ENCODE measurements around the gene RPRD1A. TPM values are rescaled to one million over a fixed set of nuclear protein-coding genes. Genes with fewer than 3 reads are reported as not detected.

The RPRD1A gene
- total and polyA plus RNA-seq, 9 of the 15 experiments (the other 6 are each of a cell fraction or from before 2014, with no cell fraction given) = 30.2 to 142 (median 66.0) TPM

GRCh38 chr18:36099311-36099710 lies 32.0 kb upstream of the RPRD1A start (continued):
- TF ChIP-seq TEAD1 (CRISPR knock-in tag; IDR thresholded peaks at IDR 0.05) = 0 out of 4 replicates have a peak, but pooled peaks of 1 of the 2 experiments have one; percentile 30

- DNase-seq (ENCODE audit: extremely low read depth in 1 of 4, low spot score in 3 of 4) (no peak), FAIRE-seq (no peak), ATAC-seq (peak; percentile 11; the same call in 1 of the 3 replicates)
- no peaks in the 10 kb centered on the region for H4K20me1 ChIP-seq (replicated peaks; ENCODE audit: control insufficient read depth, insufficient read depth, low read length)
- H3K9me3 ChIP-seq (replicated peaks; ENCODE audit: control insufficient read depth, insufficient read depth, low read depth, low read length) = no peaks in the 10 kb centered on the region; the same call in 1 of the 2 replicates
- TF ChIP-seq SIX5 (IDR thresholded peaks at IDR 0.05; ENCODE audit: borderline replicate concordance in 1 of 2, insufficient read depth in 1 of 2, low read depth in 1 of 2, low read length in 2 of 2) (no peak), ATF2 (CRISPR knock-in tag; IDR thresholded peaks at IDR 0.05) (no peak), NFYB (IDR thresholded peaks at IDR 0.05; ENCODE audit: extremely low read depth, insufficient read length) (no peak), SRF (CRISPR knock-in tag; IDR thresholded peaks at IDR 0.05) (no peak)
- H3K4me3 ChIP-seq = no peak overlapping the region
- no peaks in the 10 kb centered on the region; a peak in 1 of 5 replicates for H3K4me1 ChIP-seq (replicated peaks in 1 of 2; ENCODE audit: control insufficient read depth in 2 of 2, insufficient read depth in 2 of 2, low read length in 2 of 2)
- H3K4me2 ChIP-seq (ENCODE audit: insufficient read depth, low read length) = no peak overlapping the region
- POLR2A ChIA-PET = no interaction called here
- H2AFZ ChIP-seq (ENCODE audit: low read depth, low read length) = no peak overlapping the region
- no peaks in the 10 kb centered on the region for H3K9me1 ChIP-seq (ENCODE audit: control insufficient read depth, insufficient read depth, low read length)
- no peak overlapping the region for H3K9ac ChIP-seq (ENCODE audit: insufficient read depth in 1 of 2, low read depth in 2 of 2, low read length in 2 of 2)
- H3K79me2 ChIP-seq (ENCODE audit: control insufficient read depth, insufficient read depth, low read length) = no peaks in the 10 kb centered on the region
- intact Hi-C loops (cut with micrococcal nuclease) (loop anchor here (1.0 to 5.0 kb wide), 6 partner anchors 80 to 660 kb away; no protein-coding TSS in a partner anchor), in situ Hi-C loops (cut with MboI) (loop anchor here (10.0 kb wide), 1 partner anchor 658 kb away; no protein-coding TSS in a partner anchor)
- H3K27ac ChIP-seq (ENCODE audit: extremely low read depth, low read depth, low read length) = no peak overlapping the region
- no peaks in the 10 kb centered on the region for H3K36me3 ChIP-seq (ENCODE audit: control insufficient read depth, insufficient read depth, low read length)
- BruUV-seq (replicated peaks) = no TSS peak
- CTCF ChIA-PET (ENCODE audit: low intra/inter-chr PET ratio) = interaction anchor here (2.4 to 4.6 kb wide), 2 partner anchors 188 to 475 kb away, joined by 9 to 74 read pairs; no protein-coding TSS in a partner anchor
- H3K27me3 ChIP-seq (ENCODE audit: control insufficient read depth in 2 of 2, insufficient read depth in 2 of 2, low read length in 2 of 2) = peaks cover 8% of the 10 kb centered on the region in 2 experiments; a peak in 3 of 5 replicates
Measured at GRCh38 chr18:36096955-36097354, 29.6 kb upstream of the RPRD1A start.
